ENCODE measurements around the gene FAM24A. TPM values are rescaled to one million over a fixed set of nuclear protein-coding genes. Genes with fewer than 3 reads are reported as not detected.

The FAM24A gene
- total and polyA plus RNA-seq, 8 donors, result not detected

- intact Hi-C loops (cut with DNase I; ENCODE audit: low total_unique reads), result no loop called here
- Histone ChIP-seq H3K36me3 (peaks cover 10 to 48% (median 41%) of the 10 kb centered on the region in 4 donors), H3K9me3 (no peaks in the 10 kb centered on the region), H3K27ac (no peak overlapping the region), H3K4me3 (no peak overlapping the region), H3K4me1 (no peaks in the 10 kb centered on the region), H3K27me3 (no peaks in the 10 kb centered on the region)
- TF ChIP-seq POLR2AphosphoS5 (IDR thresholded peaks at IDR 0.05) (no peak), POLR2A (IDR thresholded peaks at IDR 0.05) (no peak), EP300 (IDR thresholded peaks at IDR 0.05) (no peak), CTCF (IDR thresholded peaks at IDR 0.05) (no peak)
- WGBS, 5 donors, result 67 to 83% (median 70%) methylated on average over 1 of the region's 1 CpG
- DNase-seq, result peak in 1 of 2 donors; percentile 41
Observed at GRCh38 chr10:122939856-122940543, 29.6 kb downstream of the FAM24A start.

- TF ChIP-seq POLR2AphosphoS5 (IDR thresholded peaks at IDR 0.05) (no peak), EP300 (IDR thresholded peaks at IDR 0.05) (no peak), POLR2A (IDR thresholded peaks at IDR 0.05) (no peak), CTCF (IDR thresholded peaks at IDR 0.05) (no peak)
- intact Hi-C loops (cut with DNase I; ENCODE audit: low total_unique reads), result no loop called here
- H3K9me3 ChIP-seq, result no peaks in the 10 kb centered on the region
Observed at GRCh38 chr10:122949296-122949695, 38.9 kb downstream of the FAM24A start.

GRCh38 chr10:122953902-122954730, 43.7 kb downstream of the FAM24A start, which contains the start of gene C10orf88:
Gene C10orf88 (minus strand): TSS chr10:122954227. CDS start chr10:122954178, 49 bp downstream.
- TF ChIP-seq POLR2AphosphoS5 (IDR thresholded peaks at IDR 0.05) (peak; percentile 58 to 95 (median 78)), CTCF (IDR thresholded peaks at IDR 0.05) (peak in 1 of 7 experiments; percentile 30), POLR2A (IDR thresholded peaks at IDR 0.05) (peak in 1 of 4 donors; percentile 40), EP300 (IDR thresholded peaks at IDR 0.05) (no peak)
- Histone ChIP-seq H3K27ac (peak within 1 kb of the TSS; percentile 64 to 85 (median 81)), H3K4me1 (peaks cover 13 to 35% (median 26%) of the 10 kb centered on the region in 4 donors), H3K9me3 (peaks cover 0 to 5% (median 0%) of the 10 kb centered on the region in 4 donors), H3K27me3 (no peaks in the 10 kb centered on the region), H3K4me3 (peak within 1 kb of the TSS; percentile 61 to 96 (median 84)), H3K36me3 (peaks cover 0 to 8% (median 6%) of the 10 kb centered on the region in 4 donors)
- intact Hi-C loops (cut with DNase I; ENCODE audit: low total_unique reads), result no loop called here
- 5 to 13% (median 6%) methylated on average over 27 to 77 of the region's 77 CpGs for WGBS, 5 donors
- peak; percentile 97 to 100 for DNase-seq

More at GRCh38 chr10:122949296-122949695, 38.9 kb downstream of the FAM24A start:
- H3K4me3 ChIP-seq, result no peak overlapping the region
- WGBS, 5 donors, result 93 to 98% (median 96%) methylated on average over 3 of the region's 3 CpGs
- peaks cover 14 to 50% (median 42%) of the 10 kb centered on the region in 4 donors for H3K36me3 ChIP-seq
- peaks cover 8 to 27% (median 18%) of the 10 kb centered on the region in 4 donors for H3K4me1 ChIP-seq
- H3K27ac ChIP-seq, result no peak overlapping the region
- no peak for DNase-seq
- no peaks in the 10 kb centered on the region for H3K27me3 ChIP-seq

- intact Hi-C loops (cut with DNase I; ENCODE audit: low total_unique reads), result no loop called here
- Histone ChIP-seq H3K27me3 (no peaks in the 10 kb centered on the region), H3K4me3 (peak overlapping the region; percentile 61 to 96 (median 84)), H3K9me3 (peaks cover 0 to 5% (median 0%) of the 10 kb centered on the region in 4 donors), H3K4me1 (peaks cover 13 to 35% (median 26%) of the 10 kb centered on the region in 4 donors), H3K27ac (peak overlapping the region in 2 of 5 donors; percentile 81 to 85), H3K36me3 (peaks cover 0 to 2% (median under 1%) of the 10 kb centered on the region in 4 donors)
- WGBS, 5 donors, result 66 to 83% (median 71%) methylated on average over 9 to 13 of the region's 13 CpGs
- DNase-seq, result no peak
- no peak for TF ChIP-seq POLR2AphosphoS5 (IDR thresholded peaks at IDR 0.05)
- TF ChIP-seq EP300 (IDR thresholded peaks at IDR 0.05), result no peak
- no peak for TF ChIP-seq POLR2A (IDR thresholded peaks at IDR 0.05)
Observed at GRCh38 chr10:122954731-122955050, 44.3 kb downstream of the FAM24A start.

All from stomach (tissue), 9 donors.